NCI-H82 (cell line): ENCODE results near the gene LTBP1.

ENCODE experiments used
- DNase-seq: peaks from one replicate; lab custom pipeline; 2025; lab: John Stamatoyannopoulos, UW

The LTBP1 gene

DNA sequence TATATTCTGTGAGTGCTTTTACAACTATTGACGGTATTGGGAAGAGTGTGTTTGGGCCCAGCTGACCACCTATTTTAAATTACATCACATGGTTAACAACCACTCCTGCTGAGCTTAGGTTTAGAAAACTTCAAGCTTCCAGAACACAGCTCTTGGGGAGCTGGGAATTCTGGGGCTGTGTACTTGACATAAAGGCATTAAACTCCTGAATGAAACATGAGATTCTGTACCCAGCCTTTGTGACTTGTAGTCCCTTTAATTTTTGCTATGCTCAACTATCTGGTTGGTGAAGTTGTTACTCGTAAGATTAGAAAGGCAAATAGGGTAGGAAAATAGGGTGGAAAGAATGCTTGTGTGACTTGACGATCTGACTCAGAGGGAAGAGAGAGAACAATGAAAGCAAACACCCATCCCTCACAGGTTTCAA is 66.9 kb downstream of the LTBP1 start:
- no peak for DNase-seq

DNA sequence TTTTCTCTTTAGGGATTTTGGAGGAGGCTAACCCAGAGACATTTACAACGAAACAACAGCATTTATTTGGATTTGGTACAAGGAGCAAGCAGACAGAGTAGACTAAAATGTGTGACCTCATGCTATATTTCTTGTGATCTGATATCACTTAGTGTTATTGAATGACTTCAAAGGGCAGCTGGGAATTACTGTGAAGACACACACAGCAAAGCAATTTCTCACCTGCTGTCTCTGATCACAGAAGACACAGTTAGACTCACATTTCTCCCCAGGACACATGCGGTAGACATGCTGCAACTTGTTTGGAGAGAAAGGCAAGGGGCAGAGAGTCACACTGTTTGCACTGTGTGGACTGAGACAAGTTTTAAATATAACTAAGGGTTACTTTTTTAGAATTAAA is 67.5 kb downstream of the LTBP1 start:
- no peak for DNase-seq

DNA sequence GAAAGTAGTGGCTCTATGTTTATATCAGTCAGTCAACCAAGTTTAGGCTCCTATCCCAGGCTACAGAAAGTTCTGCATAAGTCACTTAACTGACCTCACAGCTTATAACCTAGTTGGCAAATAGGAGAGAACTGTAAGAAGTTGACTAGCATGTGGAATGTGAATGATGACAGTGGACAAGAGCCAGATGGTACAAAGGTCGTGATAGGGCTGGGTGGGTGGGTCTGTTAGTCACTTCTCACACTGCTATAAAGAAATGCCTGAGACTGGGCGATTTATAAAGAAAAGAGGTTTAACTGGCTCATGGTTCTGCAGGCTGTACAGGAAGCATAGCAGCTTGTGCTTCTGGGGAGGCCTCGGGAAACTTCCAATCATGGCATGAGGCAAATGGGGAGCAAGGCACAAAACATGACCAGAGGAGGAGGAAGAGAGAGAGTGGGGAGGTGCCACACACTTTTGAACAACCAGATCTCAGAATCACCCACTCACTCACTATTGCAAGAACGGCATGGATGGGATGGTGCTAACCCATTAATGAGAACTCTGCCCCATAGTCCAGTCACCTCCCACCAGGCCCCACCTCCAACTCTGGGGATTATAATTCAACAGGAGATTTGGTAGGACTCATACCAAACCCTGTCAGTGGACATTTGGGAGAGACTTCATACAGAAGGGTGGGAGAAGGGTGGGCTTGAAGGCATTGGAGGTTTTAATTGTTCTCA is 68.8 kb downstream of the LTBP1 start:
- no peak for DNase-seq

DNA sequence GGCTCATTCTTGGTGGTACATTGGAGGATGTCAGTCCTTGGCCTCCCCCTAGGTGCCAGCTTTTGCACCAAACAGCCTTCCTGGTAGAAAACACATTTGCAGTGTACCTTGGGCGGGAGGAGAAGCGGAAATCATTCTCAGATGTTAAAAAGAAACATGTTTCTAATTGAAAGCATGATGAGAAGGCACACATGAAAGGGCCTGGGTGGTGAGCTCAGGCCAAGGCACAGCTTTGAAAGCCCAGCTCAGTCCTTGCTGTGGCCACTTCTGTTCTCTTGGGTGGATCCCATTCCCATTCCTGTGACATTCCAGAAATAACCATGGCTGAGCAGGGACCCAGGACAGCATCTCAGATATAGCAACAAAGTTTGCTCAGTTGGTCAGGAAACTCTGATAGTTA is 71.5 kb downstream of the LTBP1 start:
- DNase-seq, result no peak

DNA sequence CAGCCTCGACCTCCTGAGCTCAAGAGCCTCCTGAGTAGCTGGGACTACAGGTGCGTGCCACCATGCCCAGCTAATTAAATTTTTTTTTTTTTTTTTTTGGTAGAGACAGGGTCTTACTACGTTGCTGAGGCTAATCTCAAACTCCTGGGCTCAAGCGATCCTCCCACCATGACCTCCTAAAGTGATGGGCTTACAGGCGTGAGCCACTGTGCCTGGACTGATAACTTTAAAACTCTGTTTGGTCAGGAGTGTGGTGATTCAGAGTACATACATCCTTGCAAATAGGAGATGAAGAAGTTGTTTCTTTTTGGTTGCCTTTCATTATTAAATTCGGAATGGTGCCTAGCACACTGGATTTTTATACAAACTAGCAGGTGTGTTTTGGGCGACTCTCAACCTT is 73.0 kb downstream of the LTBP1 start:
- no peak for DNase-seq

DNA sequence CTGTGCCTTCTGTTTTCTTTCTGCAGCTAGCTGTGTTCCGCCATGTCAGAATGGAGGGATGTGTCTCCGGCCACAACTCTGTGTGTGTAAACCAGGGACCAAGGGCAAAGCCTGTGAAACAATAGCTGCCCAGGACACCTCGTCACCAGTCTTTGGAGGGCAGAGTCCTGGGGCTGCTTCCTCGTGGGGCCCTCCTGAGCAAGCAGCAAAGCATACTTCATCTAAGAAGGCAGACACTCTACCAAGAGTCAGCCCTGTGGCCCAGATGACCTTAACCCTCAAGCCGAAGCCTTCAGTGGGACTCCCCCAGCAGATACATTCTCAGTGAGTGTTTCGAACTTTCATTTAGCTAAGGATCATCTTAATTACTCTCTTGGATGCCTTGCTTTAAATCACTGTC is 74.1 kb downstream of the LTBP1 start:
- no peak for DNase-seq

GRCh38 chr2:33021542-33022227 is 74.9 kb downstream of the LTBP1 start:
- DNase-seq, result no peak

GRCh38 chr2:33022395-33022985 is 75.7 kb downstream of the LTBP1 start:
- DNase-seq, result no peak

- no peak for DNase-seq
Measured at GRCh38 chr2:33022989-33023727, 76.4 kb downstream of the LTBP1 start.

GRCh38 chr2:33023728-33024500 is 77.2 kb downstream of the LTBP1 start:
- no peak for DNase-seq

DNA sequence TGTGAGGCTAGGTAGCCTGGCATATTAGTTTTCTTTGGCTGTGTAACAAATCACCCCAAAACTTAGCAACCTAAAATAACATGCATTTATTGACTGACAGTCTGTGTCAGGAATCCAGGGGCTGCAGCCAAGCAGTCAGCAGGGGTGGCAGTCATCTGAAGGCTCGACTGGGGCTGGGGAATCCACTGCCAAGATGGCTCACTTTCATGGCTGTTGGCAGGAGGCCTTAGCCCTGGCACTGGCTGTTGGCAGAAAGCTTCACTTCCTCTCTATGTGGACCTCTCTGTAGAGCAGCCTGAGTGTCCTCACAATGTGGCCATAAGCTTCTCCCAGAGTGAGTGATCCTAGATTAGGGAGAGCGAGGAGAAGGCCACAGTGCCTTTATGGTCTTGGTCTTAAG is 78.0 kb downstream of the LTBP1 start:
- no peak for DNase-seq

- no peak for DNase-seq
Measured at GRCh38 chr2:33029459-33029858, 82.7 kb downstream of the LTBP1 start.

- peak; percentile 82 for DNase-seq
Measured at GRCh38 chr2:33029926-33030325, 83.2 kb downstream of the LTBP1 start.

DNA sequence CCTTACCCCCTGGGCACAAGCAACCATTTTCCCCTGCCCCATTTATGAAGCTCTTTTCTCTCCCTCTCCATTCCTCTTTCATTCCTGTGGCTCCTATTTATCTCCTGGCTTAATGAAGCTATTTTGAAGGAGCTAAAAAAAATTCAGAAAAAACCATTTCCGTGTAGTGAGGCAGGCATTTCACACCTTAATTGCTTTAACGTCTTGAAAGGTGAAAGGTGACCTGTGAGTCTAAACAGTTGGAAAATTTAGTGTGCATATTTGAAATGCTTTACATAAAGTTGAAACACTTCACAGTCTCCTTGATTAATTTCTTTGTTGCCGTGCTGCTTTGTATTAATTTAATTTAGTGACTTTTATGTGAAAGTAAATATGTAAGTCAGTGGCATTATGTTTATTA is 83.6 kb downstream of the LTBP1 start:
- no peak for DNase-seq

- DNase-seq, result no peak
Measured at GRCh38 chr2:33032245-33032644, 85.5 kb downstream of the LTBP1 start.

DNA sequence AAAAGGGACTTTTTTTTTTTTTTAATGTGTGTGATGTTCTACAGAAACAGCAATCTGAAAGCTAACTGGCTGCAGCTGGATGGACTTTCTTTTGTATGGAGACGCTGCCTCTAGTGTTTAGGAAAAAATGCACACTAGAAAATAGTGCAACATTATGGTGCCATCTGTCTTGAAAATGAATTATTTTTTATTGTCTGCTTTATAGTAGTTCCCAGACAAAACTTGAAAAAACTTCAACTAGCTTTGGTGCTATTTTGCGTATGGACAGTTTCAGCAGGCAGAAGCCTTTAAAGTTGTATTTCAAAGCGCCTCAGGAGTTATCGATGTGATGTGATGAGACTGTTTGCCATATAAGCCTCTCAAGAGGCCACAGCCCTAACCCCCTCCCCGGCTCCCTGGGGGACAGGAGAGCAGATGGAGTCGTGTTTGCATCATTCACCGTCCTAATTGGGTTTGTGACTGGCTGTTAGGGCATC is 86.9 kb downstream of the LTBP1 start:
- peak; percentile 95 for DNase-seq

GRCh38 chr2:33034784-33035183 is 88.0 kb downstream of the LTBP1 start:
- no peak for DNase-seq

- DNase-seq, result no peak
Measured at GRCh38 chr2:33038230-33038629, 91.5 kb downstream of the LTBP1 start.

DNA sequence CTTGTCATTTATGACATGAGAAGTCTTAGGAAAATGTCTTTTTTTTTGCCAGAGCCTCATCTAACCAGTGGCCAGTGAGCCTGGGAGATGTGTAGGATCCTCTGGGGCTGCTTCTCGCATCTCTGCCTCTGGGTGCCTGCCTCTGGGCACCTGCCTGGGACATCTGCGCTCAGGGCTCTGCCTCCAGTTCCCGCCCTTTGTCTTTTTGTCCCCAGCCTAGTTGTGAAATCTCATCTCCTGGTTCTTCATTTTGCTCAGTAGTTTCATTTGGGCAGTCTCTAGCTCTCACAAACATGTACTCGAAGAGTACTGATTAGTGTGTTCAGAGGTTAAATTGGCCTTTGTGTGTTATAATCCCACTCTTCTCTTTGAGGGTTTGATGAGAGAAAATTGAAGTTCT is 92.0 kb downstream of the LTBP1 start:
- no peak for DNase-seq

DNA sequence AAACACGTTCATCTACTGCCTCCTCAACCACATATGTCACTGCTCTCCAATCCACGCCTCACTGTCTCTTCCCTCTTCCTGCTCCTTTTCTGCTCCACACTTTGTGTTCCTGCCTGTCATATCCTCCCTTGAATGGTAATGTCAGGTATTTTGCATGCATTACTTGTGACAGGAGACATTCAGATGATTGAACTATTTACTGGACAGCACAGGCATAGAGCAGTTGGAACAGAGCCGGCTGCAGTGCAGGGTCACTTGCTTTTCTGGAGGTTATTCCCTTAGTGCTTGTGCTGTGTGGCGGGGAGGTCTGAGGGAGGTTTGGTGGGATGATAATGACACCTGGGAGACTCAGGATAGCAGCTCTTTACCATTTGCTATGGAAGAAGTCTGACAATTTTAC is 93.8 kb downstream of the LTBP1 start:
- no peak for DNase-seq

GRCh38 chr2:33042265-33042664 is 95.5 kb downstream of the LTBP1 start:
- no peak for DNase-seq

DNA sequence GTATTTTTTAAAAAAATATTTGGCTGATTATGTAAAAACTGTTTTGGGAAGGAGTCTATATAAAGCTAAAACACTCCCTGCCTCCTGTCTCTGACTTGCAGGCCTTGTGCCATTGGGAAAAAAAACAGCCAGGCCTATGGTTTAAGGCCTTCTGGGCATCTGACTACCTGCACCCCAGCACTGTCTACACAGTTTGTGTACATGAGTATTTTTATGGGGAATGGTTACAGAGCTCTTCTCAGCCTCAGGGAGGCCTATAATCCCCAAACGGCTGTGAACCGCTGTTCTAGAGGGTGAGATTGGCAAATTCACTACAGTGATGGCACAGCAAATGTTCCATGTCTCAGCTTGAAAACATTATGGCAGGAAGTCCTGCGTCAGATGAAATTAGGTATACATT is 96.1 kb downstream of the LTBP1 start:
- DNase-seq, result no peak
